ENCODE data around the gene PHACTR3.

Gene PHACTR3

DNA sequence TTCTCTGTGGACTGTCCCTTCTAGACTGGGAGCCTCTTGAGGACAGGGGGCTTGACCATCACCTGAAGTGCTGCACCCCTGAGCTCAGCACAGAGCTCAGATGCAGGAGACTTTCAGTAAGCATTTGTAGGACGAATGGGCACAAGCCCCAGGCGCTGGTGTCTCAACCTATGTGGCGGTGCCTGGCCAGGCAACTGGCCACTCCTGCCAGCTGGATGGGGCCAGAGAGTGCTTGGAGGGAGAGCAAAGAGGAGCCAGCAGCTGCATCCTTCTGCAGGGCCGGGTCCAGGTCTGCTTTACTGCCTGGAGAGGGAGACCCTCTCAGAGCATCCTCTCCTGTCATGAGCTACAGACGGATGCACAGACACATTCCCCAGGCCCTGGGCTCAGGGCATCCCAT is 4.5 kb downstream of the PHACTR3 start:
- TF ChIP-seq, protein P1, sequence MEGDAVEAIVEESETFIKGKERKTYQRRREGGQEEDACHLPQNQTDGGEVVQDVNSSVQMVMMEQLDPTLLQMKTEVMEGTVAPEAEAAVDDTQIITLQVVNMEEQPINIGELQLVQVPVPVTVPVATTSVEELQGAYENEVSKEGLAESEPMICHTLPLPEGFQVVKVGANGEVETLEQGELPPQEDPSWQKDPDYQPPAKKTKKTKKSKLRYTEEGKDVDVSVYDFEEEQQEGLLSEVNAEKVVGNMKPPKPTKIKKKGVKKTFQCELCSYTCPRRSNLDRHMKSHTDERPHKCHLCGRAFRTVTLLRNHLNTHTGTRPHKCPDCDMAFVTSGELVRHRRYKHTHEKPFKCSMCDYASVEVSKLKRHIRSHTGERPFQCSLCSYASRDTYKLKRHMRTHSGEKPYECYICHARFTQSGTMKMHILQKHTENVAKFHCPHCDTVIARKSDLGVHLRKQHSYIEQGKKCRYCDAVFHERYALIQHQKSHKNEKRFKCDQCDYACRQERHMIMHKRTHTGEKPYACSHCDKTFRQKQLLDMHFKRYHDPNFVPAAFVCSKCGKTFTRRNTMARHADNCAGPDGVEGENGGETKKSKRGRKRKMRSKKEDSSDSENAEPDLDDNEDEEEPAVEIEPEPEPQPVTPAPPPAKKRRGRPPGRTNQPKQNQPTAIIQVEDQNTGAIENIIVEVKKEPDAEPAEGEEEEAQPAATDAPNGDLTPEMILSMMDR (IDR thresholded peaks at IDR 0.05; ENCODE audit: low read depth, low read length, poor library complexity, severe bottlenecking) = no peak
- TF ChIP-seq EZH2phosphoT487 (IDR thresholded peaks at IDR 0.05; ENCODE audit: borderline replicate concordance, low read length) = no peak
- Histone ChIP-seq H3K9me2 (replicated peaks; ENCODE audit: control insufficient read depth, low read length) (no peaks in the 10 kb centered on the region), H4K20me1 (ENCODE audit: control insufficient read depth, insufficient read depth, low read depth, low read length) (no peaks in the 10 kb centered on the region), H3K27me3 (ENCODE audit: control insufficient read depth, low read length) (peaks cover 7% of the 10 kb centered on the region), H3K79me2 (ENCODE audit: control insufficient read depth, low read length) (no peaks in the 10 kb centered on the region), H3K27ac (ENCODE audit: low read depth, low read length) (no peak overlapping the region), H3K4me1 (ENCODE audit: control insufficient read depth, low read length) (no peaks in the 10 kb centered on the region), H3F3A (ENCODE audit: control insufficient read depth, insufficient read depth) (no peaks in the 10 kb centered on the region), H3K9me3 (ENCODE audit: control insufficient read depth, insufficient read depth, low read length) (no peaks in the 10 kb centered on the region), H3K36me3 (ENCODE audit: control insufficient read depth, low read length) (no peaks in the 10 kb centered on the region), H3K4me3 (ENCODE audit: low read length) (no peak overlapping the region), H3K4me2 (ENCODE audit: low read length) (no peak overlapping the region)

DNA sequence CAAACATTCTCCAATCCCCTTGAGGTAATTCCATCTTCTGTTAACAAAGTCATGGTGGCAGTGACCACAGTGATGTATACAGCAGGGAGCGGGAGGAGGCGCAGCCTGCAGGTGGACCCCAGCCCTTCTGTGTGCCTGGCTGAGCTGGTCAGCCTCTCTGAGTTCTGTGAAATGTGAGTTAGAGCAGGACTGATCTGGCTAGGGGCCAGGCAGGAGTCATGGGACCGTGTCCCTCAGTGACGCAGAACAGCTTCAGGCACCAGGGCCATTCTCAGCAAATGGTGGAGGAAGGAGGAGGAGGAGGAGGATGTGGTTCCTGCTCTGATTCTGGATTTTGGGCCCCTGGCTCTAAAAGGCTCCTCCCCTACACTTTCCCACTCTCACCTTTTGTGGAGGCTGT is 6.9 kb downstream of the PHACTR3 start:
- no peaks in the 10 kb centered on the region for H3K9me3 ChIP-seq (ENCODE audit: control insufficient read depth, insufficient read depth, low read length)
- no peak for TF ChIP-seq EZH2phosphoT487 (IDR thresholded peaks at IDR 0.05; ENCODE audit: borderline replicate concordance, low read length)
- TF ChIP-seq, protein P1 (IDR thresholded peaks at IDR 0.05; ENCODE audit: low read depth, low read length, poor library complexity, severe bottlenecking) = no peak
- no peak overlapping the region for H3K4me2 ChIP-seq (ENCODE audit: low read length)
- H3F3A ChIP-seq (ENCODE audit: control insufficient read depth, insufficient read depth) = no peaks in the 10 kb centered on the region
- no peaks in the 10 kb centered on the region for H3K4me1 ChIP-seq (ENCODE audit: control insufficient read depth, low read length)
- H3K4me3 ChIP-seq (ENCODE audit: low read length) = no peak overlapping the region
- no peak overlapping the region for H3K27ac ChIP-seq (ENCODE audit: low read depth, low read length)
- H3K36me3 ChIP-seq (ENCODE audit: control insufficient read depth, low read length) = no peaks in the 10 kb centered on the region
- H3K27me3 ChIP-seq (ENCODE audit: control insufficient read depth, low read length) = peaks cover 5% of the 10 kb centered on the region
- H4K20me1 ChIP-seq (ENCODE audit: control insufficient read depth, insufficient read depth, low read depth, low read length) = no peaks in the 10 kb centered on the region
- H3K9me2 ChIP-seq (replicated peaks; ENCODE audit: control insufficient read depth, low read length) = no peaks in the 10 kb centered on the region
- H3K79me2 ChIP-seq (ENCODE audit: control insufficient read depth, low read length) = no peaks in the 10 kb centered on the region

DNA sequence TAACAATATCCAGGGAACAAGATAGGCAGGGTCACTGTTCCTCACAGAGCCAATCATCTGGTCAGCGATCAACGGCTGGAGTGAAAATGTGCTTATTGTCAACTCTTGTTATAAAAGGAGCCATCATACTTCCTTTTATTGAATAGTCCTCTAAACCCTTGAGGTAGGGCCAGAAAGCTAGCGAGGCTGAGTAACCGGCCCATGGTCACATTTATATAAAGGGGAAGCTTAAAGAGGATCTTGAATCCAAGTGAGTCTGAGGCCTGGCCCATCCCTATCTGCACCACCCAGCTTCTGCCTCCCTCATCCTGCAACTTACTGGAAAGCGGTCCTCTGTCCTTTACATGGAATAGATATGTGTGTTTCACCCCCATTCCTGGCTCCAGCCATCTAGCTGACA is 9.5 kb downstream of the PHACTR3 start:
- no peak for TF ChIP-seq EZH2phosphoT487 (IDR thresholded peaks at IDR 0.05; ENCODE audit: borderline replicate concordance, low read length)
- TF ChIP-seq, protein P1 (IDR thresholded peaks at IDR 0.05; ENCODE audit: low read depth, low read length, poor library complexity, severe bottlenecking) = no peak
- Histone ChIP-seq H3K4me2 (ENCODE audit: low read length) (no peak overlapping the region), H3K79me2 (ENCODE audit: control insufficient read depth, low read length) (no peaks in the 10 kb centered on the region), H3K4me1 (ENCODE audit: control insufficient read depth, low read length) (no peaks in the 10 kb centered on the region), H3K9me3 (ENCODE audit: control insufficient read depth, insufficient read depth, low read length) (no peaks in the 10 kb centered on the region), H3K27me3 (ENCODE audit: control insufficient read depth, low read length) (no peaks in the 10 kb centered on the region), H3F3A (ENCODE audit: control insufficient read depth, insufficient read depth) (no peaks in the 10 kb centered on the region), H3K9me2 (replicated peaks; ENCODE audit: control insufficient read depth, low read length) (no peaks in the 10 kb centered on the region), H3K36me3 (ENCODE audit: control insufficient read depth, low read length) (no peaks in the 10 kb centered on the region), H3K27ac (ENCODE audit: low read depth, low read length) (no peak overlapping the region), H3K4me3 (ENCODE audit: low read length) (no peak overlapping the region), H4K20me1 (ENCODE audit: control insufficient read depth, insufficient read depth, low read depth, low read length) (no peaks in the 10 kb centered on the region)

DNA sequence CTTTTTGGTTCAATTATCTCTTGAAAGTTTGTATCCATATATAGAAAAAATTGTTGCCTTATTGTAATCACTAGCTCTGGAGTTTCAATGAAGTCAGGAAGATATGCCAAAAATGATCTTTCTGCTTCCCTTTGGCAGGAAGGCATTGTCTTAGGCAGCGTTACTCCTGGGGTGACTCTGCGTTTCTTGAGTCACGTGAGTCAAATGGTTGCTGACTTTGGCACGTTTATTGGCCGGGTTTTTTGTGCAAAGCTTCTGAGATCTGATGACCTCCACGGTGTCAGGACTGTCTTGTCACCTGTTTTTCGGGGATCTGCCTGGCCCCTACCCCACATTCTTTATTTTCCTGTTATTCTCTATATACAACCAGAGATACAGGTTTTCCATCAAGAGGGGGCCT is 10.4 kb downstream of the PHACTR3 start:
- no peaks in the 10 kb centered on the region for H4K20me1 ChIP-seq (ENCODE audit: control insufficient read depth, insufficient read depth, low read depth, low read length)
- H3K27ac ChIP-seq (ENCODE audit: low read depth, low read length) = no peak overlapping the region
- no peaks in the 10 kb centered on the region for H3K27me3 ChIP-seq (ENCODE audit: control insufficient read depth, low read length)
- no peaks in the 10 kb centered on the region for H3K4me1 ChIP-seq (ENCODE audit: control insufficient read depth, low read length)
- no peak overlapping the region for H3K4me2 ChIP-seq (ENCODE audit: low read length)
- no peak overlapping the region for H3K4me3 ChIP-seq (ENCODE audit: low read length)
- H3K79me2 ChIP-seq (ENCODE audit: control insufficient read depth, low read length) = no peaks in the 10 kb centered on the region
- H3K9me3 ChIP-seq (ENCODE audit: control insufficient read depth, insufficient read depth, low read length) = no peaks in the 10 kb centered on the region
- H3K36me3 ChIP-seq (ENCODE audit: control insufficient read depth, low read length) = no peaks in the 10 kb centered on the region
- no peaks in the 10 kb centered on the region for H3K9me2 ChIP-seq (replicated peaks; ENCODE audit: control insufficient read depth, low read length)
- TF ChIP-seq EZH2phosphoT487 (IDR thresholded peaks at IDR 0.05; ENCODE audit: borderline replicate concordance, low read length) = no peak
- TF ChIP-seq, protein P1 (IDR thresholded peaks at IDR 0.05; ENCODE audit: low read depth, low read length, poor library complexity, severe bottlenecking) = no peak
- H3F3A ChIP-seq (ENCODE audit: control insufficient read depth, insufficient read depth) = no peaks in the 10 kb centered on the region
